Muscle layer of colon (tissue), 2 donors: Measurements from ENCODE around the gene PEX6.
A peak's percentile ranks its signal among the peaks of the same experiment; 100 is the strongest.

Experiments used
- H3K27ac ChIP-seq: one replicate; pipeline ENCODE4 v1.7.0; 2013; ENCODE audit warnings: low read depth, mild to moderate bottlenecking, low read length, moderate library complexity
- H3K27me3 ChIP-seq, 2 donors: one replicate each; pipeline ENCODE4 v1.7.0; 2013; ENCODE audit warnings: low read length in 2 of 2, mild to moderate bottlenecking in 2 of 2; ENCODE audit not compliant: insufficient read depth in 2 of 2, control insufficient read depth in 1 of 2
- H3K36me3 ChIP-seq: one replicate; pipeline ENCODE4 v1.7.0; 2013; ENCODE audit warnings: mild to moderate bottlenecking, low read length; ENCODE audit not compliant: insufficient read depth
- H3K4me1 ChIP-seq: one replicate; pipeline ENCODE4 v1.7.0; 2013; ENCODE audit warnings: mild to moderate bottlenecking, low read length; ENCODE audit not compliant: insufficient read depth
- H3K4me3 ChIP-seq, 2 donors: one replicate each; pipeline ENCODE4 v1.7.0; 2013; ENCODE audit warnings: low read length in 2 of 2, low read depth in 1 of 2, mild to moderate bottlenecking in 1 of 2, moderate library complexity in 1 of 2
- H3K9ac ChIP-seq: one replicate; pipeline ENCODE4 v1.7.0; 2013; ENCODE audit warnings: low read length
- H3K9me3 ChIP-seq: one replicate; pipeline ENCODE4 v1.7.0; 2013; ENCODE audit warnings: mild to moderate bottlenecking, low read length
- donor health status: abdominal sarcoma.
- donor health status: Adenocarcinoma of cecum.

The PEX6 gene

GRCh38 chr6:42940493-42941045 is 38.4 kb downstream of the PEX6 start:
- Histone ChIP-seq H3K4me1 (no peaks in the 10 kb centered on the region), H3K36me3 (peaks cover 51% of the 10 kb centered on the region), H3K27ac (no peak overlapping the region), H3K4me3 (no peak overlapping the region), H3K9me3 (no peaks in the 10 kb centered on the region), H3K9ac (no peak overlapping the region), H3K27me3 (no peaks in the 10 kb centered on the region)

GRCh38 chr6:42939810-42940167 is 39.2 kb downstream of the PEX6 start:
- no peak overlapping the region for H3K4me3 ChIP-seq
- H3K9me3 ChIP-seq: no peaks in the 10 kb centered on the region
- H3K4me1 ChIP-seq: no peaks in the 10 kb centered on the region
- no peak overlapping the region for H3K9ac ChIP-seq
- H3K27me3 ChIP-seq: no peaks in the 10 kb centered on the region
- peaks cover 55% of the 10 kb centered on the region for H3K36me3 ChIP-seq
- H3K27ac ChIP-seq: no peak overlapping the region

GRCh38 chr6:42938987-42939809 is 39.8 kb downstream of the PEX6 start:
- no peaks in the 10 kb centered on the region for H3K4me1 ChIP-seq
- H3K27me3 ChIP-seq: no peaks in the 10 kb centered on the region
- no peaks in the 10 kb centered on the region for H3K9me3 ChIP-seq
- H3K4me3 ChIP-seq: no peak overlapping the region
- H3K27ac ChIP-seq: no peak overlapping the region
- no peak overlapping the region for H3K9ac ChIP-seq
- H3K36me3 ChIP-seq: peaks cover 54% of the 10 kb centered on the region

GRCh38 chr6:42938428-42938796 is 40.6 kb downstream of the PEX6 start:
- Histone ChIP-seq H3K4me1 (no peaks in the 10 kb centered on the region), H3K4me3 (no peak overlapping the region), H3K27me3 (no peaks in the 10 kb centered on the region), H3K36me3 (peaks cover 46% of the 10 kb centered on the region), H3K27ac (no peak overlapping the region), H3K9me3 (no peaks in the 10 kb centered on the region), H3K9ac (no peak overlapping the region)

- Histone ChIP-seq H3K4me1 (no peaks in the 10 kb centered on the region), H3K9ac (no peak overlapping the region), H3K27ac (no peak overlapping the region), H3K4me3 (no peak overlapping the region), H3K36me3 (peaks cover 49% of the 10 kb centered on the region), H3K27me3 (no peaks in the 10 kb centered on the region), H3K9me3 (no peaks in the 10 kb centered on the region)
Observed at GRCh38 chr6:42937548-42938427, 41.2 kb downstream of the PEX6 start.

GRCh38 chr6:42936398-42936797 is 42.6 kb downstream of the PEX6 start:
- Histone ChIP-seq H3K36me3 (peaks cover 50% of the 10 kb centered on the region), H3K4me1 (no peaks in the 10 kb centered on the region), H3K9ac (no peak overlapping the region), H3K27ac (no peak overlapping the region), H3K9me3 (no peaks in the 10 kb centered on the region), H3K4me3 (no peak overlapping the region), H3K27me3 (no peaks in the 10 kb centered on the region)

GRCh38 chr6:42935322-42935721 is 43.7 kb downstream of the PEX6 start:
- peaks cover 50% of the 10 kb centered on the region for H3K36me3 ChIP-seq

GRCh38 chr6:42933205-42933604 is 45.8 kb downstream of the PEX6 start:
- Histone ChIP-seq H3K4me1 (peaks cover 16% of the 10 kb centered on the region), H3K27me3 (no peaks in the 10 kb centered on the region), H3K9me3 (no peaks in the 10 kb centered on the region), H3K9ac (no peak overlapping the region), H3K4me3 (no peak overlapping the region), H3K27ac (no peak overlapping the region), H3K36me3 (peaks cover 35% of the 10 kb centered on the region)

More at GRCh38 chr6:42935322-42935721, 43.7 kb downstream of the PEX6 start:
- Histone ChIP-seq H3K4me3 (no peak overlapping the region), H3K9me3 (no peaks in the 10 kb centered on the region), H3K4me1 (peaks cover 11% of the 10 kb centered on the region), H3K9ac (no peak overlapping the region), H3K27ac (no peak overlapping the region), H3K27me3 (no peaks in the 10 kb centered on the region)

- Histone ChIP-seq H3K4me1 (peaks cover 16% of the 10 kb centered on the region), H3K9ac (no peak overlapping the region), H3K27ac (no peak overlapping the region), H3K36me3 (peaks cover 27% of the 10 kb centered on the region), H3K4me3 (no peak overlapping the region), H3K9me3 (no peaks in the 10 kb centered on the region), H3K27me3 (no peaks in the 10 kb centered on the region)
Observed at GRCh38 chr6:42932412-42932811, 46.6 kb downstream of the PEX6 start.

GRCh38 chr6:42929821-42930360 is 49.1 kb downstream of the PEX6 start:
- H3K36me3 ChIP-seq: peaks cover 5% of the 10 kb centered on the region
- H3K4me1 ChIP-seq: peaks cover 16% of the 10 kb centered on the region
- peaks cover 0 to 5% of the 10 kb centered on the region in 2 donors for H3K27me3 ChIP-seq

More at GRCh38 chr6:42929821-42930360, 49.1 kb downstream of the PEX6 start:
- Histone ChIP-seq H3K4me3 (peak overlapping the region; percentile 61 to 86), H3K9ac (peak overlapping the region; percentile 87), H3K9me3 (no peaks in the 10 kb centered on the region), H3K27ac (peak overlapping the region; percentile 90)
